Thyroid gland (tissue), 4 donors: ENCODE results near the gene UROC1. TPM values are rescaled to one million over a fixed set of nuclear protein-coding genes. Genes with fewer than 3 reads are reported as not detected.

Experiments used
- DNase-seq, 2 donors: peaks; one replicate each; pipeline ENCODE4 v3.0.0-alpha.2; 2019
- H3K27ac ChIP-seq, 3 donors: fragments of 200-600 bp; sonication (generic); 1 replicate in 2 of 3; 2 replicates in 1 of 3; pipeline ENCODE4 v1.5.1; 2016 to 2019; ENCODE audit warnings: mild to moderate bottlenecking in 1 of 3, moderate library complexity in 1 of 3
- H3K27me3 ChIP-seq: fragments of 200-600 bp; sonication (generic); one replicate; pipeline ENCODE4 v1.5.1; 2019
- H3K36me3 ChIP-seq, 2 donors: fragments of 200-600 bp; sonication (generic); one replicate each; pipeline ENCODE4 v1.5.1; 2016 to 2019
- H3K4me1 ChIP-seq, 2 donors: fragments of 200-600 bp; sonication (generic); one replicate each; pipeline ENCODE4 v1.5.1; 2017 to 2019
- H3K4me3 ChIP-seq, 3 donors: fragments of 200-600 bp; sonication (generic); replicated peaks in 1 of 3; 1 replicate in 2 of 3; 2 replicates in 1 of 3; pipeline ENCODE4 v1.5.1; 2016; ENCODE audit warnings: mild to moderate bottlenecking in 1 of 3
- H3K9me3 ChIP-seq: fragments of 200-600 bp; sonication (generic); one replicate; pipeline ENCODE4 v1.5.1; 2017
- POLR2A ChIP-seq, 2 donors: fragments of 450-650 bp; IDR thresholded peaks; one replicate each; pipeline ENCODE4 v1.6.1; 2017; ENCODE audit warnings: antibody characterized with exemption in 2 of 2, mild to moderate bottlenecking in 2 of 2, moderate library complexity in 1 of 2
- WGBS, 2 donors: methylation state at CpG; one replicate each; pipeline ENCODE4 v1.1.5; 2017; 5-methylcytosine and 5-hydroxymethylcytosine counted together
- intact Hi-C: fragments of 100-400 bp; cut with DNase I; formaldehyde crosslinking; loops from one replicate; pipeline ENCODE4 v1.15.1; 2023
- total RNA-seq, 4 donors: library from RNA; depleted of rRNA; stranded (reverse); fragments of >200 nt; gene quantifications; one replicate each; pipeline ENCODE4 v1.2.3, GENCODE V29; 2016
- TF ChIP-seq, protein P1 (sequence below), 6 experiments: fragments of 200-600 bp in 3 of 6; fragments of 450-650 bp in 3 of 6; sonication (generic) in 3 of 6; IDR thresholded peaks; one replicate each; pipeline ENCODE4 v1.5.1; 2016 to 2019; ENCODE audit warnings: antibody characterized with exemption in 6 of 6, mild to moderate bottlenecking in 2 of 6, inconsistent platforms in 1 of 6, moderate library complexity in 1 of 6

Gene UROC1
- total RNA-seq, 4 donors from 2014 or later: not detected

DNA sequence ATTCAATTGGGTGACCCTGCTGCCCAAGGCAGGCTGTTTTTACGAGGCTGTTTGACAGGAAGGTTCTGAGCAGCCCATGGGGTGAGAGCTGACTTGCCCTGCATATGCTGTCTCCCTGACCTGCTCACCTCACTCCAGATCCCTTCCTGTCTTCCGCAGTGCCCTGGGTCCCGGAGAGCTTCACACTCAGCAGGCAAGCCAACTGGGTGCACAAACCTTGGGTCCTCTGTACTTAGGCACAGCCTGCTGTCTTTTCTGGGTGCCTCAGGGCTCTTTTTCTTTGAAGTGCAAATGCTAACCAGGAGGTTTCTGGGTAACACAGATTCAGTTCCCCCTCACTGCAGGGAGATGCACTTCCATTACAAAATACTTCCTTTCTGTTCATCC is 74.7 kb downstream of the UROC1 start:
- Histone ChIP-seq H3K4me3 (no peak overlapping the region), H3K4me1 (no peaks in the 10 kb centered on the region), H3K9me3 (no peaks in the 10 kb centered on the region), H3K27ac (no peak overlapping the region), H3K36me3 (peaks cover 10 to 24% of the 10 kb centered on the region in 2 donors), H3K27me3 (no peaks in the 10 kb centered on the region)
- no peak for DNase-seq
- TF ChIP-seq, protein P1, sequence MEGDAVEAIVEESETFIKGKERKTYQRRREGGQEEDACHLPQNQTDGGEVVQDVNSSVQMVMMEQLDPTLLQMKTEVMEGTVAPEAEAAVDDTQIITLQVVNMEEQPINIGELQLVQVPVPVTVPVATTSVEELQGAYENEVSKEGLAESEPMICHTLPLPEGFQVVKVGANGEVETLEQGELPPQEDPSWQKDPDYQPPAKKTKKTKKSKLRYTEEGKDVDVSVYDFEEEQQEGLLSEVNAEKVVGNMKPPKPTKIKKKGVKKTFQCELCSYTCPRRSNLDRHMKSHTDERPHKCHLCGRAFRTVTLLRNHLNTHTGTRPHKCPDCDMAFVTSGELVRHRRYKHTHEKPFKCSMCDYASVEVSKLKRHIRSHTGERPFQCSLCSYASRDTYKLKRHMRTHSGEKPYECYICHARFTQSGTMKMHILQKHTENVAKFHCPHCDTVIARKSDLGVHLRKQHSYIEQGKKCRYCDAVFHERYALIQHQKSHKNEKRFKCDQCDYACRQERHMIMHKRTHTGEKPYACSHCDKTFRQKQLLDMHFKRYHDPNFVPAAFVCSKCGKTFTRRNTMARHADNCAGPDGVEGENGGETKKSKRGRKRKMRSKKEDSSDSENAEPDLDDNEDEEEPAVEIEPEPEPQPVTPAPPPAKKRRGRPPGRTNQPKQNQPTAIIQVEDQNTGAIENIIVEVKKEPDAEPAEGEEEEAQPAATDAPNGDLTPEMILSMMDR (IDR thresholded peaks at IDR 0.05): no peak
- TF ChIP-seq POLR2A (IDR thresholded peaks at IDR 0.05): no peak
- intact Hi-C loops: no loop called here
- 92 to 98% methylated on average over 3 of the region's 3 CpGs for WGBS, 2 donors

DNA sequence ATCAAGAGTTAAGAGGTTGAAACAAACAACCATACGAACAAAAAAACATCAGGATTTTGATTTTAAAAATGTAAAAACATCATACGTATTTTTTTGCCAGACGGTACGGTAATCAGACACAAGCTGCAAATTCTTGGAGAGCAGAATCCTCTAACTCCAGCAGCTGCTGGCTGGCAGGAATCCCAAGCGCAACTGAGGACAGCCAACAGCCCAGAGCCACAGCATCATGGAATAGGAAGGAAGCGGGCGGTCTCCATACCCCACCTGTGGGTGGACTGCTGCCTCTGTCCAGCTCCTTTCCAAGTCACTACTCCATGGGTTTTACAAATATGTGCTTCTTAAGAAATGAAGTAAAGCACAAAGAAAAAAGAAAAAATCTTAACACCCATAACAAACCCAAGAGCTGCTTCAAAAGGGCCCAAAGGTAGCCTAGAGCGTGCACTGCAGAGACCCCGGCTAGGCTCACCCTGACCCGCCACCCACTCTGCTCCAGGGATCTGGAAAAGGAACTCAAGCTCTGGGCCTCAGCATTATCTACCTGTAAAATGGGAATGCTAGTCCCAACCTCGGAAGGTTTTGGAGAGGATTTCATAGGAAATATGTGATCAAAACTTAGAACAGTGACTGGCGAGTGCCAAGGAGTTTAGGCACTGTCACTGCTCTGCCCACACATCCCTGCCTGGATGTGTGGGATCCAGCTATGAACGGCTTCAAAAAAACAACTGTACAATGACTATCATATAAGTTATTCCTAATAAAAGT is 75.3 kb downstream of the UROC1 start:
- Histone ChIP-seq H3K27me3 (no peaks in the 10 kb centered on the region), H3K9me3 (no peaks in the 10 kb centered on the region), H3K4me1 (no peaks in the 10 kb centered on the region), H3K27ac (no peak overlapping the region), H3K4me3 (no peak overlapping the region), H3K36me3 (peaks cover 10 to 27% of the 10 kb centered on the region in 2 donors)
- intact Hi-C loops: no loop called here
- whole genome bisulfite sequencing, 2 donors: 85% methylated on average over 13 of the region's 13 CpGs
- DNase-seq: no peak
- TF ChIP-seq POLR2A (IDR thresholded peaks at IDR 0.05): no peak
- TF ChIP-seq, protein P1 (IDR thresholded peaks at IDR 0.05): no peak

DNA sequence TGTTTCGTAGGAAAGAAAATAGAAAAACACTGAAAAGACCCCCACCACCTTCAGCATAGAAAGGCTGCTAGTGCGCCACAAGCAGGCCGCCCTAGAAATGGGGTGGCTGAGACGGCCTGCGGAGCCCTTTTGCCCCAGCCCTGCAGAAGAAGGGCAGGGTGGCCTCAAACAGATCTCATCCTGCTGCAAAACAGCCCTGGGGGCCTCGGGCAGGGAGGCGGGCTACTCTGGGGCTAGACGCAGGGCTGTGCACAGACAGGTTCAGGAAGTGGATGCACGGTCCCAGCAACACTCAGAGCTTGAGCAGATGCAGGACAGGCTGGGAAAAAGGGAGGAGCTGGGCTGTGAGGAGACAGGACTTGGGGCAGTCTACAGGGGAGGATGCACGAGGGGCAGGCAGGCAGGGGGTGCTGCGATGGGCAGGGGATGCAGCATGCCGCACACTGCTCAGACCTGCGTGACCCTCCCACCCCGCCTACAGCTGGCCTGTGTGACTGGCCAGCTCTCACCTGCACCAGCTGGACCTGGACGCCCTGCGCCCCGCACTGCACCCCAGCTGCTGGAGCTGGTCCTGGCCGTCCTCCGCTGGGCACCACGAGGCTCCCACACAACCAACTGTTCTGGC is 76.2 kb downstream of the UROC1 start:
- H3K4me1 ChIP-seq: no peaks in the 10 kb centered on the region
- H3K4me3 ChIP-seq: no peak overlapping the region

DNA sequence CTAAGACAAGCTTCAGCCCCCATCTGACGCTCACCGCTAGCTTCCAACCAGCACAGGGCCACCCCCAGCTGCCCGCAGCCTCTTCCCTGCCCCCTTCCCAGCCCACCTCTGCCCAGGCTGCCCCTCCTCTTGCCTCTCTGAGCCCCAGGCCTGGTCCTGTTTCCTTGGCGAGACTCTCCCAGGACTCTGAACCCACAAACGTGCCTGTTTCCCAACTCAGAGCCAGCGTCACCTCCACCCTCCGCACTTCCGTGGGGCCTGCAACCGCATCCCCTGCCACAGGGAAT is 76.9 kb downstream of the UROC1 start:
- Histone ChIP-seq H3K4me1 (no peaks in the 10 kb centered on the region), H3K4me3 (no peak overlapping the region), H3K27me3 (no peaks in the 10 kb centered on the region), H3K36me3 (peaks cover 10 to 35% of the 10 kb centered on the region in 2 donors), H3K27ac (no peak overlapping the region), H3K9me3 (no peaks in the 10 kb centered on the region)
- WGBS, 2 donors: 92 to 96% methylated on average over 9 of the region's 9 CpGs
- intact Hi-C loops: no loop called here
- no peak for DNase-seq
- TF ChIP-seq POLR2A (IDR thresholded peaks at IDR 0.05): no peak
- TF ChIP-seq, protein P1 (IDR thresholded peaks at IDR 0.05): no peak

More for the DNA sequence above, 76.2 kb downstream of the UROC1 start:
- Histone ChIP-seq H3K27me3 (no peaks in the 10 kb centered on the region), H3K27ac (no peak overlapping the region), H3K9me3 (no peaks in the 10 kb centered on the region), H3K36me3 (peaks cover 10 to 33% of the 10 kb centered on the region in 2 donors)
- no peak for DNase-seq
- TF ChIP-seq POLR2A (IDR thresholded peaks at IDR 0.05): no peak
- TF ChIP-seq, protein P1 (IDR thresholded peaks at IDR 0.05): no peak
- WGBS, 2 donors: 92 to 94% methylated on average over 19 to 20 of the region's 20 CpGs
- intact Hi-C loops: no loop called here

DNA sequence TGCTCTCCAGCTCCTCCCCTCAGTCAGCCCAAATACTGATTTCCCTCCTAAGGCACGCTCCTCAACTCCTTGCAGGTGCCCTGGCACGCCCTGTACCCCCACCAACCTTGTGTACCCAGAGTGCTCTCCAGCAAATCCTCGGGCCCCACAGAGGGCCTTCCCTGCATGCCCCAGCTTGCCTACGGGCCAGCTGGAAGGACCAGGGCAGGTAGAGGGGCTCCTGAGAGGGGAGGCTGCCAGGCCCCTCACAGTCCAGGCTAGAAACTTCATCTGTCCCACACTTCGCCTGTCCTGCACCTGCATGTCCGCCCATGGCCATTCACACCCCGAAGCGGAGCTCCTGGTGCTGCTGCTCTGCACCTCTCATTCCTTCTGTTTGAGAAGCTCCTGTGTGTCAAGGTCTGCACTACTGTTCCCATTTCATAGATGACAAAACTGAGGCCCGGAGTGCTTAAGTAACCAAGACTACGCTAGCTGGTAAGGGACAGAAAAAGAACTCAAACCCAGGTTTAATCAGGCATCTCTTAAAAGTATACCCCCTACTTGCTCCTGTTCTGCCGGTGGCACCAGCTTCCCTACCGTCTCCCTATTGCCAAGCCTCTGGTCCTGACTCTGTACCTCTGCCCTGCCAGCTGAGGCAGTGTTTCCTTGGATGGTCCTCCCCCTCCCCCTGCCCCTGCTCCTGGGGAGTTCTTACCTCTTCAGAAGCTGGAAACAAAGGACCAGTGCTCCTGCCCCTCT is 77.4 kb downstream of the UROC1 start:
- WGBS, 2 donors: 91 to 92% methylated on average over 12 of the region's 12 CpGs
- Histone ChIP-seq H3K36me3 (peaks cover 10 to 35% of the 10 kb centered on the region in 2 donors), H3K4me1 (no peaks in the 10 kb centered on the region), H3K27me3 (no peaks in the 10 kb centered on the region), H3K4me3 (no peak overlapping the region), H3K9me3 (no peaks in the 10 kb centered on the region), H3K27ac (no peak overlapping the region)
- TF ChIP-seq, protein P1 (IDR thresholded peaks at IDR 0.05): no peak
- TF ChIP-seq POLR2A (IDR thresholded peaks at IDR 0.05): no peak
- intact Hi-C loops: no loop called here
- no peak for DNase-seq
